Vagina (tissue), 2 donors: ENCODE results near the gene C19orf67. TPM values are rescaled to one million over a fixed set of nuclear protein-coding genes. Genes with fewer than 3 reads are reported as not detected.
"Not testable (repeated sequence)": the region's sequence is repeated elsewhere in the genome, so short reads cannot be mapped to it uniquely, and the experiment has no call there.

ENCODE experiments used
- DNase-seq, 2 donors: peaks; one replicate each; pipeline ENCODE4 v3.0.0-alpha.2; 2017; ENCODE audit errors: extremely low spot score in 2 of 2
- H3K27ac ChIP-seq: fragments of 200-600 bp; sonication (generic); one replicate; pipeline ENCODE4 v1.5.1; 2019
- H3K27me3 ChIP-seq: fragments of 200-600 bp; sonication (generic); one replicate; pipeline ENCODE4 v1.5.1; 2019
- H3K36me3 ChIP-seq, 2 donors: fragments of 200-600 bp; sonication (generic); one replicate each; pipeline ENCODE4 v1.5.1; 2017 to 2019
- H3K4me1 ChIP-seq: fragments of 200-600 bp; sonication (generic); one replicate; pipeline ENCODE4 v1.5.1; 2019
- H3K4me3 ChIP-seq, 2 donors: fragments of 200-600 bp; sonication (generic); 1 replicate in 1 of 2; 2 replicates in 1 of 2; pipeline ENCODE4 v1.5.1; 2016 to 2019
- H3K9me3 ChIP-seq: fragments of 200-600 bp; sonication (generic); one replicate; pipeline ENCODE4 v1.5.1; 2019
- POLR2A ChIP-seq, 2 donors: fragments of 450-650 bp; IDR thresholded peaks; one replicate each; pipeline ENCODE4 v1.6.1; 2017; ENCODE audit warnings: antibody characterized with exemption in 2 of 2, mild to moderate bottlenecking in 2 of 2, moderate library complexity in 2 of 2
- POLR2AphosphoS5 ChIP-seq, 2 donors: sonication (generic); formaldehyde crosslinking; IDR thresholded peaks; one replicate each; pipeline ENCODE4 v1.9.0; 2017; ENCODE audit warnings: antibody characterized with exemption in 2 of 2, mild to moderate bottlenecking in 2 of 2, low read depth in 1 of 2; ENCODE audit not compliant: insufficient read depth in 1 of 2
- intact Hi-C: fragments of 100-400 bp; cut with DNase I; formaldehyde crosslinking; loops from one replicate; pipeline ENCODE4 v1.15.1; 2023
- total RNA-seq: library from RNA; depleted of rRNA; stranded (reverse); fragments of >200 nt; gene quantifications from one replicate; pipeline ENCODE4 v1.2.3, GENCODE V29; 2016
- TF ChIP-seq, protein P1 (sequence below), 3 experiments: fragments of 450-650 bp in 2 of 3; fragments of 200-600 bp in 1 of 3; sonication (generic) in 1 of 3; IDR thresholded peaks; one replicate each; pipeline ENCODE4 v1.5.1; 2017 to 2019; ENCODE audit warnings: antibody characterized with exemption in 3 of 3, mild to moderate bottlenecking in 2 of 3, moderate library complexity in 2 of 3

Gene C19orf67
- total RNA-seq, 1 donor from 2014 or later, result not detected

DNA sequence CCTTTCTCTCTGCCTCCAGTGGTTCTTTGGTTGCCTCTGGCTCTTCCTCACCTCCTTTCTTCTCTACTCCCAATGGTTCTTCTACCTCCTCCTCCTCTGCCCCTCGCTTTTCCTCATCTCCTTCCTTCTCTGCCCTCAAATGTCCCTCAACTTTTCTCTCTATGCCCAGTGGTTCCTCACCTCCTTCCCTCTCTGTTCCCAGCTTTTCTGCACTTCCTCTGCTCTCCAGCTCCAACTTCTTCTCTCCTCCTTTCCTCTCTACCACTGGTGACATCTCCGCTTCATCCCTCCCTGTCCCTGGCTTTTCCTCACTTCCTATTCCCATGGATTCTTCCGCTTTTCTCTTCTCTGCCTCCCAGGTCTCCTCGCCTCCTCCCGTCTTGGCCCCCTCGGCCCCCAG, 31.5 kb downstream of the C19orf67 start:
- DNase-seq, result no peak
- H3K36me3 ChIP-seq, result no peaks in the 10 kb centered on the region
- no peak overlapping the region for H3K27ac ChIP-seq
- TF ChIP-seq, protein P1, sequence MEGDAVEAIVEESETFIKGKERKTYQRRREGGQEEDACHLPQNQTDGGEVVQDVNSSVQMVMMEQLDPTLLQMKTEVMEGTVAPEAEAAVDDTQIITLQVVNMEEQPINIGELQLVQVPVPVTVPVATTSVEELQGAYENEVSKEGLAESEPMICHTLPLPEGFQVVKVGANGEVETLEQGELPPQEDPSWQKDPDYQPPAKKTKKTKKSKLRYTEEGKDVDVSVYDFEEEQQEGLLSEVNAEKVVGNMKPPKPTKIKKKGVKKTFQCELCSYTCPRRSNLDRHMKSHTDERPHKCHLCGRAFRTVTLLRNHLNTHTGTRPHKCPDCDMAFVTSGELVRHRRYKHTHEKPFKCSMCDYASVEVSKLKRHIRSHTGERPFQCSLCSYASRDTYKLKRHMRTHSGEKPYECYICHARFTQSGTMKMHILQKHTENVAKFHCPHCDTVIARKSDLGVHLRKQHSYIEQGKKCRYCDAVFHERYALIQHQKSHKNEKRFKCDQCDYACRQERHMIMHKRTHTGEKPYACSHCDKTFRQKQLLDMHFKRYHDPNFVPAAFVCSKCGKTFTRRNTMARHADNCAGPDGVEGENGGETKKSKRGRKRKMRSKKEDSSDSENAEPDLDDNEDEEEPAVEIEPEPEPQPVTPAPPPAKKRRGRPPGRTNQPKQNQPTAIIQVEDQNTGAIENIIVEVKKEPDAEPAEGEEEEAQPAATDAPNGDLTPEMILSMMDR (IDR thresholded peaks at IDR 0.05), result no peak
- no peak for TF ChIP-seq POLR2A (IDR thresholded peaks at IDR 0.05)
- TF ChIP-seq POLR2AphosphoS5 (IDR thresholded peaks at IDR 0.05; ENCODE audit: insufficient read depth in 1 of 2, low read depth in 1 of 2), result no peak
- H3K4me3 ChIP-seq, result no peak overlapping the region
- H3K9me3 ChIP-seq, result no peaks in the 10 kb centered on the region
- H3K4me1 ChIP-seq, result peaks cover 12% of the 10 kb centered on the region
- intact Hi-C loops, result loop anchor here (5.0 kb wide), 1 partner anchor 167 kb away; no protein-coding TSS in a partner anchor
- no peaks in the 10 kb centered on the region for H3K27me3 ChIP-seq

DNA sequence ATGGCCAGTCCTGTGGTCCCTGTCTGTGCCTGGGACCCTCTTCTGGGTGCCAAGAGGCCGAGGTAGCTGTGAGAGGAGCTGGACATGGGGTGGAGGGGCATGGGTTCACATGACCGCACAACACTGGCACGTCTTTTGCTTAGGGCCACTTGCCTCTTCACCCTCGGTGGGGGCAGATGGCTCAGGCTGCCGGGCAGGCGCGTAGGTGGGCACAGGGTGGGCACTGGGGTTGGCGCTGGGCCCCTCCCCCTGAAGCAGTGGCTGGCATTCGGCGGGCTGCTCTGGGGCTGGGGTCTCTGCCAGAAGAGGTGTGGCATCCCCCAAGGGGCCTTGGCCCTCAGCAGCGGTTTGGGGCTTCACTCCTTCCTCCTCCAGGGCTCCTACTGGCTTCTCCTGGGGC, 32.1 kb downstream of the C19orf67 start:
- TF ChIP-seq POLR2A (IDR thresholded peaks at IDR 0.05) (no peak), POLR2AphosphoS5 (IDR thresholded peaks at IDR 0.05; ENCODE audit: insufficient read depth in 1 of 2, low read depth in 1 of 2) (no peak)
- TF ChIP-seq, protein P1 (IDR thresholded peaks at IDR 0.05), result no peak
- no peak overlapping the region for H3K4me3 ChIP-seq
- no peaks in the 10 kb centered on the region for H3K36me3 ChIP-seq
- intact Hi-C loops, result loop anchor here (5.0 kb wide), 1 partner anchor 166 kb away; no protein-coding TSS in a partner anchor
- H3K9me3 ChIP-seq, result no peaks in the 10 kb centered on the region
- H3K4me1 ChIP-seq, result peaks cover 6% of the 10 kb centered on the region
- DNase-seq, result no peak
- H3K27ac ChIP-seq, result no peak overlapping the region
- no peaks in the 10 kb centered on the region for H3K27me3 ChIP-seq

DNA sequence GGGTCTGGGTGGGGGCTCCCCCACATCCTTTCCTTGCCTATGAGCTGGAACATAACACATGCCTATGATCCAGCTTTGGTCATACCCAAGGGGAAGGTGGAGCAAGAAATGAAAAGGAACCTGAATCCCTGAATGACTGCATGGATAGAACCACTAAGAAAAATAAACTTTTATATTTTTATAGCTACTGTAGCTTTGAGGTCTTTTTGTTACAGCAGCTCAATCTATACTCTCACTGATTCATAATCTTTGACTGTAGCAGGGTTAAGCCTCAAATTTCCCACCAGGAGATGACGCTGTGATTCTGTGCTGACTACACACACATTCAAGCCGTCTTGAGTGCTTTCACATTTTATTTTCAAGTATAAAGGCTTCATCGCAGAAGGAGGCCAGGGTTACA, 32.6 kb downstream of the C19orf67 start:
- no peak overlapping the region for H3K27ac ChIP-seq
- H3K4me1 ChIP-seq, result peaks cover 4% of the 10 kb centered on the region
- no peaks in the 10 kb centered on the region for H3K27me3 ChIP-seq
- intact Hi-C loops, result loop anchor here (5.0 kb wide), 1 partner anchor 166 kb away; no protein-coding TSS in a partner anchor
- H3K9me3 ChIP-seq, result no peaks in the 10 kb centered on the region
- H3K36me3 ChIP-seq, result no peaks in the 10 kb centered on the region
- TF ChIP-seq, protein P1 (IDR thresholded peaks at IDR 0.05), result no peak
- no peak for TF ChIP-seq POLR2AphosphoS5 (IDR thresholded peaks at IDR 0.05; ENCODE audit: insufficient read depth in 1 of 2, low read depth in 1 of 2)
- TF ChIP-seq POLR2A (IDR thresholded peaks at IDR 0.05), result no peak
- no peak for DNase-seq
- H3K4me3 ChIP-seq, result no peak overlapping the region

DNA sequence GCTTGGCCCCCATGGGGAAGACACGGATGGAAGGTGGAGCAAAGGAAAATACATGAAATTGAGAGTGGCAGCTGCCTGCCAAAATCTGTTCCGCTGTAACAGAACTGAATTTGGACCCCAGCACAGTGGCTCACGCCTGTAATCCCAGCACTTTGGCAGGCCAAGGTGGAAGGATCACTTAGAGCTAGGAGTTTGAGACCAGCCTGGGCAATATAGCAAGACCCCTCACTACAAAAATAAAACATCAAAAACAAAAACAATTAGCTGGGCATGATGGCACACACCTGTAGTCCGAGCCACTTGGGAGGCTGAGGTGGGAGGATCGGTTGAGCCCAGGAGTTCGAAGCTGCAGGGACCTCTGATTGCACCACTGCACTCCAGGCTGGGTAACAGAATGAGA, 33.1 kb downstream of the C19orf67 start:
- H3K4me1 ChIP-seq, result no peaks in the 10 kb centered on the region
- TF ChIP-seq POLR2AphosphoS5 (IDR thresholded peaks at IDR 0.05; ENCODE audit: insufficient read depth in 1 of 2, low read depth in 1 of 2), result no peak
- TF ChIP-seq, protein P1 (IDR thresholded peaks at IDR 0.05), result no peak
- TF ChIP-seq POLR2A (IDR thresholded peaks at IDR 0.05), result no peak
- no peaks in the 10 kb centered on the region for H3K36me3 ChIP-seq
- H3K4me3 ChIP-seq, result no peak overlapping the region
- intact Hi-C loops, result loop anchor here (5.0 kb wide), 1 partner anchor 165 kb away; no protein-coding TSS in a partner anchor
- no peak for DNase-seq
- no peak overlapping the region for H3K27ac ChIP-seq
- no peaks in the 10 kb centered on the region for H3K27me3 ChIP-seq
- H3K9me3 ChIP-seq, result no peaks in the 10 kb centered on the region

DNA sequence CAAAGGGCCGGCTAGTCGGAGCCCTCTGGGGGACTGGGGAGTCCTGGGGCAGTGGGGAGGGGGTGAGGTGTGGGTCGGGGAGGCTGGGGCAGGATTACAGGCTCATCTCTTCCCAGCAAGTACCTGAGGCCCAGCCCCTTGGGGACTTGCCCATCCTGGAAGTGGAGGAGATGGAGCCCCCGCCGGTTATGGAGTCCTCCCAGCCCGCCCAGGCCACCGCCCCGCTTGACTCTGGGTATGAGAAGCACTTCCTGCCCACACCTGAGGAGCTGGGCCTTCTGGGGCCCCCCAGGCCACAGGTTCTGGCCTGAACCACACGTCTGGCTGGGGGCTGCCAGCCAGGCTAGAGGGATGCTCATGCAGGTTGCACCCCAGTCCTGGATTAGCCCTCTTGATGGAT, 33.6 kb downstream of the C19orf67 start:
- TF ChIP-seq, protein P1 (IDR thresholded peaks at IDR 0.05), result no peak
- no peak for TF ChIP-seq POLR2AphosphoS5 (IDR thresholded peaks at IDR 0.05; ENCODE audit: insufficient read depth in 1 of 2, low read depth in 1 of 2)
- no peak for TF ChIP-seq POLR2A (IDR thresholded peaks at IDR 0.05)
- no peak for DNase-seq
- Histone ChIP-seq H3K27me3 (no peaks in the 10 kb centered on the region), H3K9me3 (no peaks in the 10 kb centered on the region), H3K4me3 (no peak overlapping the region), H3K36me3 (no peaks in the 10 kb centered on the region), H3K27ac (no peak overlapping the region), H3K4me1 (no peaks in the 10 kb centered on the region)
- intact Hi-C loops, result loop anchor here (5.0 kb wide), 1 partner anchor 165 kb away; no protein-coding TSS in a partner anchor

DNA sequence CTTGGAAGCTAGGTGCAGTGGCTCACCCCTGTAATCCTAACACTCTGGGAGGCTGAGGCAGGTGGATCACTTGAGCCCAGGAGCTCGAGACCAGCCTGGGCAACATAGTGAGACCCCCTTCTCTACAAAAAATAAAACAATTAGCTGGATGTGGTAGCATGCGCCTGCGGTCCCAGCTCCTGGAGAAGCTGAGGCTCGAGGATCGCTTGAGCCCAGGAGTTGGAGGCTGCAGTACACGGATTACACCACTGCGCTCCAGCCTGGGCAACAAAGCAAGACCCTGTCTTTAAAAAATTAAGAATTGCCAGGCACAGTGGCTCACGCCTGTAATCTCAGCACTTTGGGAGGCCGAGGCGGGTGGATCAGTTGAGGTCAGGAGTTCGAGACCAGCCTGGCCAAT, 34.6 kb downstream of the C19orf67 start:
- H3K27me3 ChIP-seq, H3K36me3 ChIP-seq, H3K9me3 ChIP-seq, H3K27ac ChIP-seq, H3K4me3 ChIP-seq, DNase-seq, H3K4me1 ChIP-seq: not testable (repeated sequence)
- intact Hi-C loops, result loop anchor here (5.0 kb wide), 1 partner anchor 164 kb away; no protein-coding TSS in a partner anchor
